HCT116 (cell line): Measurements from ENCODE around the gene EPHA2. TPM values are rescaled to one million over a fixed set of nuclear protein-coding genes. Genes with fewer than 3 reads are reported as not detected.

ENCODE experiments used
- CEBPB ChIP-seq: IDR thresholded peaks from 2 replicates; pipeline ENCODE4 v1.6.1; 2012; ENCODE audit warnings: low read depth
- CTCF ChIP-seq, 3 experiments: fragments of 200-600 bp in 1 of 3; sonication (generic) in 1 of 3; IDR thresholded peaks in 2 of 3; conservative IDR thresholded peaks in 1 of 3; 2 replicates each; pipeline ENCODE4 v1.5.1; 2012 to 2017; ENCODE audit warnings: low read depth in 2 of 3, low read length in 2 of 3, antibody characterized with exemption in 1 of 3, borderline replicate concordance in 1 of 3, control low read depth in 1 of 3, mild to moderate bottlenecking in 1 of 3, mixed read lengths in 1 of 3, mixed run types in 1 of 3, moderate library complexity in 1 of 3; ENCODE audit not compliant: insufficient read depth in 1 of 3
- EZH2phosphoT487 ChIP-seq: fragments of 200-600 bp; IDR thresholded peaks from 2 replicates; pipeline ENCODE4 v1.6.1; 2018; ENCODE audit warnings: antibody characterized with exemption, borderline replicate concordance
- POLR2A ChIP-seq: IDR thresholded peaks from 2 replicates; pipeline ENCODE4 v1.7.0; 2011; ENCODE audit warnings: borderline replicate concordance; ENCODE audit not compliant: insufficient read depth, insufficient read length; ENCODE audit errors: extremely low read depth
- REST ChIP-seq: IDR thresholded peaks from 2 replicates; pipeline ENCODE4 v1.6.1; 2012; ENCODE audit warnings: low read depth
- SIN3A ChIP-seq: IDR thresholded peaks from 2 replicates; pipeline ENCODE4 v1.6.1; 2012; ENCODE audit warnings: low read depth
- YY1 ChIP-seq: IDR thresholded peaks from 2 replicates; pipeline ENCODE4 v1.6.1; 2011; ENCODE audit warnings: low read length, low read depth, moderate library complexity, mild to moderate bottlenecking; ENCODE audit not compliant: insufficient replicate concordance; ENCODE audit errors: extremely low read depth
- ZNF274 ChIP-seq: fragments of 200-500 bp; sonication (Bioruptor generic); IDR thresholded peaks from 2 replicates; pipeline ENCODE4 v1.6.1; 2014; ENCODE audit warnings: mild to moderate bottlenecking, low read depth, low read length, inconsistent platforms
- total RNA-seq: library from RNA; stranded (reverse); gene quantifications from one replicate; pipeline ENCODE4 v1.2.1, GENCODE V29; 2021; ENCODE audit not compliant: unreplicated experiment

The EPHA2 gene
- total RNA-seq, 1 experiment from 2014 or later: 164 TPM

GRCh38 chr1:16095447-16095846 lies 60.4 kb downstream of the EPHA2 start (continued):
- TF ChIP-seq REST: no peak
- no peak for TF ChIP-seq POLR2A
- no peak for TF ChIP-seq CTCF (IDR thresholded peaks at IDR 0.05 in 2 of 3, conservative IDR thresholded peaks at IDR 0.05 in 1 of 3; ENCODE audit: borderline replicate concordance in 1 of 3, insufficient read depth in 1 of 3, low read depth in 2 of 3, low read length in 2 of 3)
- no peak for TF ChIP-seq CEBPB
- TF ChIP-seq YY1: no peak
- no peak for TF ChIP-seq SIN3A
- no peak for TF ChIP-seq EZH2phosphoT487
- TF ChIP-seq ZNF274: no peak
